HG03354 (cell line): ENCODE data around the gene CFAP45.
"Not testable (repeated sequence)": the region's sequence is repeated elsewhere in the genome, so short reads cannot be mapped to it uniquely, and the experiment has no call there.

Experiments
- ATAC-seq: cut with Tn5 transposase; IDR thresholded peaks from one replicate; pipeline ENCODE4 v1.9.1; 2021; ENCODE audit warnings: mild to moderate bottlenecking; ENCODE audit not compliant: unreplicated experiment, poor library complexity, severe bottlenecking

CFAP45 gene

GRCh38 chr1:159913451-159914192 is 13.7 kb upstream of the CFAP45 start:
- no peak for ATAC-seq

- no peak for ATAC-seq
These were observed 11.5 kb upstream of the CFAP45 start for GRCh38 chr1:159911326-159912070.

- ATAC-seq: no peak
These were observed 8.3 kb upstream of the CFAP45 start for GRCh38 chr1:159908031-159908940.

DNA sequence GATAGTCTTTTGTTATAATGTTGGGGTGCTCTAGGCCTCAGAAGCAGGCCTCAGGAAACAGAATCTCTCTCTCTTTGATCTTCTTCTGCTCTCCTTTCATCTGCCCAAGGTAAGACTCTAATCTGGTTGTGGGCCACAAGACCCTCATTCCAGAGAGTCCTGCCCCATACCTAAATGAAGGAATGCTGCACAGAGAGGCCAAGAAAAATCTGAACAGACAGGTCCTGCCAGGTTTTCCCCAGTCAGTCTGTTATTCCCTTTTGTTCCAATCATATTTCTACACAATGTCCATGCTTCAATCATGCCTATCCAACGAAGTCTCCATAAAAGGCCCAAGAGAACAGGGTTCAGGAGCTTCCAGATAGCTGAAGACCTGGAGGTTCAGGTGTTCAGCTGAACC is 7.0 kb upstream of the CFAP45 start:
- ATAC-seq: no peak

GRCh38 chr1:159904036-159904435 is 4.1 kb upstream of the CFAP45 start:
- ATAC-seq: not testable (repeated sequence)

DNA sequence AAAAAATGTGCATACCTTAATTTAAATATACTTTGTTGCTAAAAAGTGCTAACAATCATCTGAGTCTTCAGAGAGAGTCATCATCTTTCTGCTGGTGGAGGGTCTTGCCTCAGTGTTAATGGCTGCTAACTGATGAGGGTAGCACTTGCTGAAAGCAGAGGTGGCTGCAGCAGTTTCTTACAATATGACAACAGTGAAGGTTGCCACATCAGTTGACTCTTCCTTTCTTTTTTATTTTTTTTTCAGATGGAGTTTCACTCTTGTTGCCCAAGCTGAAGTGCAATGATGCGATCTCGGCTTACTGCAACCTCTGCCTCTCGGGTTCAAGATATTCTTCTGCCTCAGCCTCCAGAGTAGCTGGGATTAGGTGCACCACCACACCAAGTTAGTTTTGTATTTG is 2.6 kb upstream of the CFAP45 start:
- no peak for ATAC-seq

- no peak for ATAC-seq
These were observed 893 bp upstream of the CFAP45 start for GRCh38 chr1:159900755-159901360.

GRCh38 chr1:159899634-159900033 is 331 bp downstream of the CFAP45 start:
- ATAC-seq: not testable (repeated sequence)

GRCh38 chr1:159898527-159898926 is 1.4 kb downstream of the CFAP45 start:
- ATAC-seq: no peak

- no peak for ATAC-seq
These were observed 2.0 kb downstream of the CFAP45 start for GRCh38 chr1:159897962-159898361.

DNA sequence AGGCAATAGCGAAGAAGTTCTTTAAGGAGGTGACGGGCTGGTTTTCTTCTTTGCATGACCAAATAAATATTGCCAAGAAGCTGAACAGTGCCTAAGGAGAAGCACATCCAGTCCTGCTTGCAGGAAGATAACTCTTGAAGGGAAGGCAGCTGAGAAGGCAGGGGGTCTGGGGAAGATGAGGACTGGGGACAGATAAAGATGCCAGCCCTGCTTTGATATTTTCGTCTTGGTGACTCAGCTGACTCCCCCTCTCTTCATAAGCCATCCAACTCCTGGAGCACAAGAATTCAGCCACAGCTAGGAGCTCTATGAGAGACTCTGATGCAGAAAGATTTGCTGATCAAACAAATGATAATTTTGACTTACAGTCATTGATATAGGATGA is 3.4 kb downstream of the CFAP45 start:
- no peak for ATAC-seq

DNA sequence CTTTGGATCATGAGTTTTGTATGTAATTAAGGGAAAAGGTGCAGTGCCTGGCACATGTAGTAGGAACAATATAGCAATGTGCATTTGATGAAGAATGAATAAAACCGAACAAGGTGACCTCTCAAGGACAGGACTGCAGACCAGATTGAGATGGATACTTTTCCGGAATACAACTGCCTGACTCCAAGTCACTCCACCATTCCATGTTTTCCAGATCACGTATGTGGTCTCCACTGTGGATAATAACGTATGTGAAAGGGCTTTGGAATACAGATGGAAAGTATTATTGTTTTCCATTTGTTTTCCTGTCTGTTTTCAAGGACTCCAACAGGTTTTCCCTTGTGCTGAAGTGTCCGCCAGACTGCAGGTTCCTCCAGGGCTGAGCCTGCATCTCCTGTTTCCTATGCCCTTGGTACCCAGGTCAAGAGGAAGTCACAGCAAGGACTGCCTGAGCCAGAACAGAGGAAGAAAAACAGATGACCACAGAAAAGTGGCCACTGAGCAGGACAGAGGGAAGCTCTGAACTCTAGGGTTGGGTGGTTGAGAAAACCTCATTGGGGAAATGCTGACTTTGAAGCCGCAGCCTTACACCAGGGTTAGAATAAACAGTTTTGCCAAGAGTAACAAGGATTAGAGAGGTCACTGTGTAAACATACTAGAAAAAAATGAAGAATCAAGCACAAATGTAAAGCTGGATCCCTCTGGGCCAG is 4.0 kb downstream of the CFAP45 start:
- ATAC-seq: no peak

- no peak for ATAC-seq
These were observed 4.7 kb downstream of the CFAP45 start for GRCh38 chr1:159895286-159895685.

DNA sequence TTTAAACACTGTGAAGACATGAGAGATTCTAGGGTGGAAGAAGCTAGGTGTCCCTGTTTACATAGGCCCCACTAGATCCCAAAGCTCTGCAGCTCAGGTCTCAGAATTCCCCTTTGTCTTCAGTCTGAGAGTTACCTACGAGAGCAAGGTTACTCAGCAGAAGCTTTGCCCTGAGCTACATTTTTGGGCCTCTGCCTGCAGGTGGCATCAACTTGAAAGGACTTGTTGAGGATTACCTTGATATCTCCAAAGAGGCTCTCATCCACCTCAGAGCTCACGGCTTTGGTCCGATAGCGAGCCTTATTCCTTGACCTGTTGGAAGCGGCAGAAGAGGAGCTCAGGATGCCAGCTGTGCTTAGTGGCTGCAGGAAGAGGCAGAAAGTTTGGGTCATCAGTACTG is 7.0 kb downstream of the CFAP45 start:
- ATAC-seq: no peak

DNA sequence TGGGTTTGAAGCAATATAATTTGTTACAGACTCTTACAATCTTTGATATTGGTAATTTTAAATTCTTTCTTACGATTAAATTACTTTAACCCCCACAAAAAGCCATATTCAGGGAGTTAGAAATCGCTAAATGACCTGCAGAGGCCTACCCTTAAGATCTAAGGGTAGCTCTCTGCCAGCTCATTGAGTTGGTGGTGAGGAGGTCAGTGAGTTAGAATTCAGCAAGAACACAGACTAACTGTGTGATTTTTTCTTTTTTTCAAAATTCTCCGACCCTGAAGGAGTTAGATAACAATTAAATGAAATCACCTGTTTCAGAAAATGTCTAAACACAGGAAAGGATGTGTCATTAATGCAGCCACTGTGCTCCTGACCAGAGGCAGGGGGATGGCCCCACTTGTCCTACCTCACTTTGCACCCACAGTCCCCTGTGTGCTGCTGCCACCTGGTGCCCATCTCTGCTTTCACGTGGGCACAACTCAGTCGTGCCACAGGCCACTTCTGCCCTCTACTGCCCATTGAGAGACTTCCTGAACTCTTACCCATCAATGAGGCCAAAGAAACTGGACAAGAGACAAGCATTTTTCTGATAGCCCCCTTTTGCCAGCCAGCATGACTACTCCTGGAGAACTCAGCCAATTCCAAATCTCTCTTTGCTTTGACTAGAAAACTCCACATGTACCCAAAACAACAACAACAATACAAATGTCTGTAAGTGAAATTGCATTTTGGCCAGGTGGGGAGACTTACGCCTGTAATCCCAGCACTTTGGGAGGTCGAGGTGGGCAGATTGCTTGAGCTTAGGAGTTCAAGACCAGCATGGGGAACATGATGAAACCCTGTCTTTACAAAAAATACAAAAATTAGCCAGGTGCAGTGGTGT is 8.4 kb downstream of the CFAP45 start:
- peak; percentile 71 for ATAC-seq

DNA sequence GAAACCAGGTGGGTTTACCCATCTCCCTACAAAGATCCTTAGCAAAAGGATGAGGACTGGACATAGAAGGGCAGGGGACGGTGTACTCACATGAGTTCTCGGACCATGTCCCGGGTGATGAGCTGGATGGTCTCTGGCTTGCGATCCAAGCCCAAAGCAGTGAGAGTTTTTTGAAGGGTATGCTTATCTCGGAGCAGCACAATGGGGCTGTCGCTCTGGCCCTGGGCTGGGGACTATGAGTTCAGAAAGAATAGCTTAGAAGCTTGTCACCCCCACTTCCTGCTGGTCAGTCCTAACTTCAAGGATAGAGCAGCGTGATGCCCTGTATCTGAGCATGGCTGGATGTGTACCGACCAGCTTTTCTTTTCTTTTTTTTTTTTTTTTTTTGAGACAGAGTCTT is 9.6 kb downstream of the CFAP45 start:
- ATAC-seq: no peak

DNA sequence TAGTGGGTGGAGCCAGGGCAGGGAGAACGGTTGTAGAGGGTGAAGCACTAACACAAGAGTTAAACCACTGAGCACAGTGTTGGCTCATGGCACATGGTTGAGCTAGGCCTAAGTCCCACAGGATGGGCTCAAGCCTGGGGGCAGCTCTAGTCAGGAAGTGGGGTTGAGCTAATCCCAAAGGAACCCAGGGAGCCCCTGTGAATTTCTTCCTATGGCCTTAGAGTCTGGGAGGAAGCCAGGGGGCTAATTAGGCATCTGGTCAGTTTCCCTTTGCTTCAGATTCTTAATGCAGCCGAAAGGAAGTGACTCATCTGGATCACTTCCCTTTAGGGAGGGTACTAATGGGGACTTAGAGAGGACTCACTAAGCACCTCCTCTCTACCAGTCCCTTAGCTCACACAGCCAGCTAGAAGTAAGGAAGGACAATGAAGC is 10.1 kb downstream of the CFAP45 start:
- peak; percentile 93 for ATAC-seq

DNA sequence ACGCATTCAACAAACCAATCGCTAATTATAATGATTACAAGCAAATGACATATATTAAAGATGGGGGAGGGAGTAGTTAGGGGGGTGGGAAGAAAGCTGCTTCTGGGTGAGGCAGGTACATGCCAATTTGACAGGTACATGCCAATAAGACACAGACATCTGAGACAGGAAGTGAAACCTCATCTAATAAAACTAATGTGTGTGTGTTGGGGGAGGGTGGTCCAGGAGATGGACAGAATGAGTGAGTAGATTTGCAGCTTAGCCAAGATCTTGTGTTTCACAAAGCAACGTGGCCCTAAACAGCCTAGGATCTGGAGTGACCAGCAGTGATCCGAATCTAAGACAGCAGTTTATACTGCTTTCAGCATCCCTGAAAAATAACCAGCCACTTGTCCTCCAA is 10.8 kb downstream of the CFAP45 start:
- no peak for ATAC-seq
